Measurements from ENCODE around the gene DSCAML1. TPM values are rescaled to one million over a fixed set of nuclear protein-coding genes. Genes with fewer than 3 reads are reported as not detected.

DSCAML1 gene
- total and polyA plus RNA-seq, 2 of the 8 experiments (the other 6 are each of a cell fraction or from before 2014, with no cell fraction given) = 0.19 to 0.24 TPM

DNA sequence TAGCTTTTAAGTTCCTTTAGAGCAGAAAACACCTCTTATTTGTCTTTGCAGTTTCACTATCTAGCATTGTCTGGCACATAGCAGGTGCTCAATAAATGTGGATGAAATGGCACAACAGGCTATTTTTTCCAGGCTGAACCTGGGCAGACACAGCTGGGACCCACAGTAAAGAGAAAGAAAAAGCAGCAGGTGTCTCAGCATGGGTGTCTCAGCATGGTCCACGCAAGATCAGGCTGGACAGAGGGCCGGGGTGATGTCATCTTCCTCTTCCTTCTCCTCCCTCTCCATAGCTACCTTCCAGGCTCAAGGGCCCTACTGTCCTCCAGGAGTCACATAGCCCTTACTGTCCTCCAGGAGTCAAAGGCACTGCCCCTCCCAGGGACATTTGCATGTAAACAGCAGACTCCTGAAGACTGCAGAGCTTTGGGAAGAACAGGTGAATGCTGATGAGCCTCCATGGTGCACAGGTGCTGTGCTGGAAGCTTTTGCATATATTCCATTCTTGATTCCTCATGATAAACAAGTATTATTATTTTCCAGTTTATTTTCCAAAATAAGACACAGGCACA lies 65.2 kb downstream of the DSCAML1 start:
- ChIA-PET CTCF (ENCODE audit: partially characterized antibody) (interaction anchor here (0.6 to 1.8 kb wide), 8 partner anchors 31 to 306 kb away, joined by 3 to 7 read pairs (median 4); no protein-coding TSS in a partner anchor), POLR2A (ENCODE audit: partially characterized antibody) (interaction anchor here (1.0 kb wide), 1 partner anchor 8 kb away, joined by 3 read pairs; no protein-coding TSS in a partner anchor)
- no peak for DNase-seq (ENCODE audit: low read depth in 1 of 2, low spot score in 2 of 2)
- H2BK120ac ChIP-seq (replicated peaks; ENCODE audit: low read depth, low read length) = no peak overlapping the region
- TF ChIP-seq CTBP2 (IDR thresholded peaks at IDR 0.05; ENCODE audit: borderline replicate concordance, insufficient read depth, insufficient read length, low read length) (no peak), TBP (IDR thresholded peaks at IDR 0.05; ENCODE audit: low read depth, low read length) (no peak), SIN3A (conservative IDR thresholded peaks at IDR 0.05 in 1 of 2, IDR thresholded peaks at IDR 0.05 in 1 of 2; ENCODE audit: low read depth in 1 of 2, low read length in 2 of 2) (no peak), RAD21 (IDR thresholded peaks at IDR 0.05 in 1 of 2, conservative IDR thresholded peaks at IDR 0.05 in 1 of 2; ENCODE audit: low read depth in 2 of 2, low read length in 2 of 2) (0 out of 4 replicates have a peak, but pooled peaks of 1 of the 2 experiments have one; percentile 8)
- no peak overlapping the region for H3K14ac ChIP-seq (ENCODE audit: insufficient read length)
- no peak for FAIRE-seq
- no peak overlapping the region for H2AK5ac ChIP-seq (ENCODE audit: low read depth, low read length)
- no peaks in the 10 kb centered on the region for H3K23me2 ChIP-seq (ENCODE audit: low read depth, low read length)
- no peak overlapping the region for H2BK12ac ChIP-seq (ENCODE audit: low read depth, low read length)
- H3K79me1 ChIP-seq (ENCODE audit: low read depth, low read length) = no peaks in the 10 kb centered on the region
- H3K79me2 ChIP-seq (ENCODE audit: control insufficient read depth in 1 of 2, insufficient read depth in 2 of 2, low read length in 2 of 2) = no peaks in the 10 kb centered on the region
- peaks cover 2 to 16% (median 7%) of the 10 kb centered on the region in 4 experiments; a peak in 6 of 7 replicates for H3K4me1 ChIP-seq (replicated peaks in 1 of 4; ENCODE audit: control insufficient read depth in 3 of 4, insufficient read depth in 4 of 4, low read length in 3 of 4)
- no peak overlapping the region for H3K27ac ChIP-seq (ENCODE audit: low read depth, low read length)
- 79% methylated on average over 2 of the region's 2 CpGs; no CpG with 5 or more reads in 1 of the 2 experiments for WGBS, 2 experiments (ENCODE audit: extremely low coverage in 1 of 2, insufficient coverage in 1 of 2, insufficient read length in 1 of 2, insufficient replicate concordance in 2 of 2, low coverage in 1 of 2, low lambda C conversion rate in 2 of 2, missing lambda C conversion rate in 1 of 2)
- no peaks in the 10 kb centered on the region for H3K9me3 ChIP-seq (ENCODE audit: insufficient read depth in 2 of 2, low read depth in 1 of 2, low read length in 1 of 2)
- H4K91ac ChIP-seq (replicated peaks; ENCODE audit: insufficient read length, low read length) = no peak overlapping the region
- no peak overlapping the region for H3K9ac ChIP-seq (replicated peaks in 1 of 4; ENCODE audit: extremely low read depth in 1 of 4, low read depth in 3 of 4, low read length in 3 of 4)
- no peaks in the 10 kb centered on the region for H3K36me3 ChIP-seq (ENCODE audit: control insufficient read depth in 2 of 4, insufficient read depth in 4 of 4, low read length in 3 of 4)
- H2BK15ac ChIP-seq (ENCODE audit: low read length) = no peak overlapping the region
- no peak overlapping the region for H4K5ac ChIP-seq (ENCODE audit: insufficient read length, low read depth, low read length)
- no peaks in the 10 kb centered on the region for H4K20me1 ChIP-seq (replicated peaks in 1 of 2; ENCODE audit: control insufficient read depth in 1 of 2, insufficient read depth in 2 of 2, low read length in 2 of 2)
- no peak overlapping the region for H3K4ac ChIP-seq (replicated peaks; ENCODE audit: insufficient read length, low read depth, low read length)
- no peak overlapping the region for H2BK5ac ChIP-seq (ENCODE audit: low read depth, low read length)
- H3K27me3 ChIP-seq (replicated peaks in 1 of 4; ENCODE audit: control insufficient read depth in 3 of 4, extremely low read depth in 1 of 4, insufficient read depth in 3 of 4, low read length in 3 of 4) = no peaks in the 10 kb centered on the region
- H3K56ac ChIP-seq (replicated peaks; ENCODE audit: insufficient read length, low read depth, low read length) = no peak overlapping the region
- no peak overlapping the region for H3K18ac ChIP-seq (ENCODE audit: extremely low read depth, low read length)
- no peak overlapping the region for H3K4me2 ChIP-seq (ENCODE audit: insufficient read depth in 1 of 2, low read depth in 2 of 2, low read length in 2 of 2)
- no peak overlapping the region for H2BK20ac ChIP-seq (ENCODE audit: low read length)
- H2AFZ ChIP-seq (ENCODE audit: low read length) = no peak overlapping the region
- H3K23ac ChIP-seq (ENCODE audit: insufficient read length) = no peak overlapping the region
- no peak overlapping the region for H3K4me3 ChIP-seq (ENCODE audit: extremely low read depth in 1 of 4, insufficient read depth in 2 of 4, low read depth in 3 of 4, low read length in 4 of 4)
- no peak overlapping the region for H4K8ac ChIP-seq (ENCODE audit: extremely low read depth, insufficient read depth, low read length)

Measured in H1 (cell line).